Heart left ventricle (tissue), 13 donors: ENCODE results near the gene RIC3.

Source experiments
- CTCF ChIP-seq, 12 donors: fragments of 200-600 bp; sonication (generic) in 4 of 12; IDR thresholded peaks; one replicate each; pipeline versions ENCODE4 v1.5.0 to v1.8.0; 2018 to 2022; ENCODE audit warnings: antibody characterized with exemption in 12 of 12, mild to moderate bottlenecking in 5 of 12
- POLR2A ChIP-seq, 2 donors: fragments of 450-650 bp; IDR thresholded peaks; one replicate each; pipeline ENCODE4 v1.6.1; 2017; ENCODE audit warnings: antibody characterized with exemption in 2 of 2, mild to moderate bottlenecking in 2 of 2, moderate library complexity in 2 of 2
- donor health status: ischemic (EF 13 %, LVEDD 7.1; RV severe dilation, severe dysfunction).
- donor health status: DM: no; HTN: yes; CAD: no.
- donor health status: DM: no; HTN: no; CAD: no.
- donor health status: ischemic (EF 25% LVEDD 6.9; RV normal size, moderate dysfunction).
- donor health status: ischemic (EF 25% LVEDD 5.7; RV mildly dilated, moderate dysfunction).
- donor health status: ischemic (EF 35%, LVEDD 5.7; RV mildly dilated, moderate dysfunction).
- donor health status: nonischemic (EF 11% LVEDD 7.7; RV severe dilation, severe dysfunction).
- donor health status: DM: yes; HTN: yes; CAD: no.
- donor health status: PGD.
- donor health status: ischemic (EF 29% LVEDD 5.4; RV normal size, mild dysfunction).
- donor health status: nonischemic (EF 23%, LVEDD 6.1; RV moderate dilation, normal function).

GRCh38 chr11:8204596-8204995, 35.8 kb upstream of the RIC3 start:
- TF ChIP-seq CTCF (IDR thresholded peaks at IDR 0.05) (no peak), POLR2A (IDR thresholded peaks at IDR 0.05) (no peak)
